HL-60 (cell line): Measurements from ENCODE around the gene EIF2B5.
A peak's percentile ranks its signal among the peaks of the same experiment; 100 is the strongest.

Source experiments
- DNase-seq, 2 experiments: peaks; one replicate each; pipeline ENCODE4 v3.0.0-alpha.2; 2010 to 2020; ENCODE audit warnings: low read depth in 1 of 2, low spot score in 1 of 2
- H3K27ac ChIP-seq: fragments of 250-450 bp; sonication (Bioruptor Pico); replicated peaks from 2 replicates; pipeline ENCODE4 v1.5.1; 2020; ENCODE audit warnings: mild to moderate bottlenecking, moderate library complexity
- H3K27me3 ChIP-seq: fragments of 250-450 bp; sonication (Bioruptor Pico); 2 replicates; pipeline ENCODE4 v1.5.1; 2021; ENCODE audit warnings: mild to moderate bottlenecking, moderate library complexity; ENCODE audit not compliant: insufficient read depth, poor library complexity, severe bottlenecking
- H3K4me3 ChIP-seq: replicated peaks from 2 replicates; pipeline ENCODE4 v1.5.1; 2011; ENCODE audit warnings: mild to moderate bottlenecking, control low read depth, low read length; ENCODE audit not compliant: insufficient read depth
- CTCF ChIP-seq: IDR thresholded peaks from one replicate; pipeline ENCODE4 v1.5.1; 2011; ENCODE audit warnings: low read length, control low read depth, inconsistent platforms; ENCODE audit not compliant: insufficient read depth
- GABPA ChIP-seq: IDR thresholded peaks from 2 replicates; pipeline ENCODE4 v1.6.1; 2012; ENCODE audit warnings: low read depth
- POLR2AphosphoS5 ChIP-seq: IDR thresholded peaks from 2 replicates; pipeline ENCODE4 v1.6.1; 2012; ENCODE audit warnings: low read depth
- REST ChIP-seq: IDR thresholded peaks from 2 replicates; pipeline ENCODE4 v1.6.1; 2012; ENCODE audit warnings: low read depth; ENCODE audit not compliant: insufficient replicate concordance
- SPI1 ChIP-seq: IDR thresholded peaks from 2 replicates; pipeline ENCODE4 v1.6.1; 2012; ENCODE audit warnings: low read depth, mild to moderate bottlenecking, borderline replicate concordance

EIF2B5 gene

GRCh38 chr3:184176377-184177330 lies 41.5 kb downstream of the EIF2B5 start:
- no peak for TF ChIP-seq CTCF
- peak; percentile 81 for TF ChIP-seq SPI1
- peak overlapping the region; percentile 80 for H3K4me3 ChIP-seq
- H3K27ac ChIP-seq, result peak overlapping the region; percentile 92
- no peaks in the 10 kb centered on the region for H3K27me3 ChIP-seq
- peak in 1 of 2 experiments; percentile 49 for DNase-seq

GRCh38 chr3:184177331-184177731 lies 42.2 kb downstream of the EIF2B5 start:
- no peak for DNase-seq
- Histone ChIP-seq H3K4me3 (no peak overlapping the region), H3K27me3 (no peaks in the 10 kb centered on the region), H3K27ac (no peak overlapping the region)
- TF ChIP-seq SPI1 (no peak), REST (no peak), CTCF (no peak), POLR2AphosphoS5 (no peak), GABPA (no peak)

GRCh38 chr3:184177767-184178306 lies 42.7 kb downstream of the EIF2B5 start:
- no peak overlapping the region for H3K27ac ChIP-seq
- H3K4me3 ChIP-seq, result no peak overlapping the region
- TF ChIP-seq CTCF (no peak), REST (no peak), GABPA (no peak), POLR2AphosphoS5 (no peak)

More at GRCh38 chr3:184177767-184178306, 42.7 kb downstream of the EIF2B5 start:
- DNase-seq, result no peak
- H3K27me3 ChIP-seq, result no peaks in the 10 kb centered on the region
